GM10847 (cell line): ENCODE results near the gene SLC35D2.
A peak's percentile ranks its signal among the peaks of the same experiment; 100 is the strongest.

ENCODE experiments used
- POLR2A ChIP-seq: IDR thresholded peaks from 2 replicates; pipeline ENCODE4 v1.6.1; 2011; ENCODE audit not compliant: insufficient read length; ENCODE audit errors: extremely low read depth

Gene SLC35D2

DNA sequence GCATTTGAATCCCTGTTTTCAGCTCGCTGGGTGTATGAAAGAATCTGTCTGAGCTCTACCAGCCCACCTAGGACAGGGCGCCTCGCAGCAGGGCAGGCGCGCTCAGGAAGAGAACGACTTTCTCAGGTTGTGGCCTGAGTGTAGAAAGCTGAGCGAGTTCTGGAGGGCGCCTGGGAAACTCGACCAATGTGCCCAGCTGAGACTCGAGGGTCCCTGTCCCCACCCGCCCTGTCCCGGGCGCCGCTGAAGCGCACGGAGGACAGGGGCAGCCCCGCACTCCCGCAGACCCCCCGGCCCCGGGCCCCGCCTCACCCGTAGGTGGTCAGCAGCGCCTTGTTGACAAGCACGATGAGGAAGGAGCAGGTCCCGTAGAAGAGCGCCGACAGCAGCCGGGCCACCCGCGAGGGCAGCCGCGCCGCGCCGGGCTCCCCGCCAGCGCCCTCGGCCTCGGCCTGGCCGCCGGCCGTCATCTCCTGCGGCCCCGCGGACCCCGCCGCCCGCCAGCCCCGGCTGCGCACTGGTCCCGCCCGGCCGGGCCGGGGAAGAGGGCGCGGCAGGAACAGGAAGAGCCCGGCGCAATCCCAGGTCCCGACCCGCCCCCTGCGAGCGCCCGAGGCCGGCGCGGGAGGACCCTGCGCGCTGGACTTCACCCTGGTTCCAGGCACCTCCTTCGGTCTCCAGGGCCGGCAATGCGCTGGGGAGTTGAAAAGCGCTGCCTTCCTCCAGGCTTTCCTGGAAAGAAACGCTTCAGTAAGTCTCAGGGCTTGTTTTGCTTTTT lies at the start of gene SLC35D2:
SLC35D2 (minus strand) TSS at position 547 of the 778 bp plus-strand sequence; CDS start at position 470, 77 bp downstream.
- peak; percentile 13 for TF ChIP-seq POLR2A

DNA sequence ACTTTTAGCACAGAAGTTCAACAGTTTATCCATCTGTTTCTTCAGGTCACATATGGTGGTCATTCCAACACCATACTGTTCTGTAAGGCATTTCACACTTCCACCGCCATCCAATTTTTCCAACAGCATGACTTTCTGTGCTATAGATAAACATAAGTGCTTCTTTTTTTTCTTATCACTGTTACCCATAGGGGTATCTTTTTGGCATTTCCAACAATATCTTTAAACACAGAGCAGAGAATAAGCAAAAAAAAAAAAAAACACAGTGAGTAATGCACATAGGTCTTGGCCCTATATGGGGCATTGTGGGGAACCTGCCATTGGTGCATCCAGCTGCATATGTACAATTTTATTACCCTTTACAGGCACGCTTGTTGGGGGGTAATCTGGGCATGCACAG lies 46.9 kb upstream of the SLC35D2 start:
- TF ChIP-seq POLR2A, result no peak

DNA sequence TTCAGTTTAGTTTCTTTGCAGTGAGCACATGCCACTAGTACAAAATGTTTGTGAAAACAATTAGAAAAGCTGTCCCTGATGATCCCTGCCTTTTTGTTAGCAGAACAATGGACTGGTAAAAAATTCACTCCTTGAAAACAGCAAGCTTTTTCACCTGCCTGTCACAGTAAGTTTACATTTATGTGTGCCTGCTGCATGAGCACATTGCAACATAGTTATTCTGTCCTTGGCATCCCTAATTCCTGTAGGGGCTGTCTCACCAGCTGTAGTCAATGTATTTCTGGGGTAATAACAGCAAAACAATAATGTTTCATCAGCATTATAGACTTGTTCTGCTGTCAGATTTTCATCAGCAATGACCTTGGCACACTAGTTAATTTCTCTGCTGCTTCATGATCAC lies 46.2 kb upstream of the SLC35D2 start:
- TF ChIP-seq POLR2A, result no peak

DNA sequence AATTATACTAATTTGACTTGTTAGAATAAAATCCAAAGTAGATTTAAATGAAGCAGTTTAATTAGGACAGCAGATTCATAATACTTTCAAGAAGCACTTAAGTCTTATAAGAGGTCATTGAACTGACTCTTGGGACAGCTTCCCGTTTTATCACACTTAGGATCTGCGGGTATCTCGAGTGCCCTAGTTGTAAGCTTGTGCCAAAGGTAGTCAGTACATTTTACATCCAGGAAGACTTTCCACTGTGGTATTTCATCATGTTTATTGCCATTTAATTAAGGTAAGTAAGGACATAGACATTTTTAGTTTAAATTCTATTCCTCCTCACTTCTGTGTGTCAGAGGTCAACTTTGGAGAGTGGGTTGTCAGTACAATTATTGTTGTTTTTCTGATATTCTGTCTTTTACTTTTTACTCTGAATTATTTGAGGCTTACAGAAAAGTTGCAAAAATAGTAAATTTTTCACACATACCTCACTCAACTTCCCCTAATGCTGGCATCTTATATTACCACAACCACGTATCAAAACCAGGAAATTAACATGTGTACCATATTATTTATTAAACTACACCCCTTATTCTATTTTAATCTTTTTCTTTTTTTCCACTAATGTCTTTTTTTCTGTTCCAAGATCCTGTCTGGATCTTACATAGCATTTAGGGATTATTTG lies 42.1 kb upstream of the SLC35D2 start:
- no peak for TF ChIP-seq POLR2A

DNA sequence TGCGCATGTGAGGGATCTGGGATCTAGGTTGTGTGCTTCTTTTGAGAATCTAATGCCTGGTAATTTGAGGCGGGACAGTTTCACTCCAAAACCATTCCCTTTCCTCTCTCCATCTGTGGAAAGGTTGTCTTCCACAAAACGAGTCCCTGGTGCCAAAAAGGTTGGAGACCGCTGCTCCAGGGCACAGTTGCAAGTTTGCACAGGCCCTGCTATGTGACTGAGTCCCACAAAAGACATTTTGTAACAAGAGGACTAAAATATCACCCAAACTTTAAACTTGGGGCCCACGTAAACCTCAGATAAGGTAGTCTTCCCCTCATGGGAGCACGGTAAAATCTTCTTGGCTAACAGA lies 40.5 kb upstream of the SLC35D2 start:
- no peak for TF ChIP-seq POLR2A

DNA sequence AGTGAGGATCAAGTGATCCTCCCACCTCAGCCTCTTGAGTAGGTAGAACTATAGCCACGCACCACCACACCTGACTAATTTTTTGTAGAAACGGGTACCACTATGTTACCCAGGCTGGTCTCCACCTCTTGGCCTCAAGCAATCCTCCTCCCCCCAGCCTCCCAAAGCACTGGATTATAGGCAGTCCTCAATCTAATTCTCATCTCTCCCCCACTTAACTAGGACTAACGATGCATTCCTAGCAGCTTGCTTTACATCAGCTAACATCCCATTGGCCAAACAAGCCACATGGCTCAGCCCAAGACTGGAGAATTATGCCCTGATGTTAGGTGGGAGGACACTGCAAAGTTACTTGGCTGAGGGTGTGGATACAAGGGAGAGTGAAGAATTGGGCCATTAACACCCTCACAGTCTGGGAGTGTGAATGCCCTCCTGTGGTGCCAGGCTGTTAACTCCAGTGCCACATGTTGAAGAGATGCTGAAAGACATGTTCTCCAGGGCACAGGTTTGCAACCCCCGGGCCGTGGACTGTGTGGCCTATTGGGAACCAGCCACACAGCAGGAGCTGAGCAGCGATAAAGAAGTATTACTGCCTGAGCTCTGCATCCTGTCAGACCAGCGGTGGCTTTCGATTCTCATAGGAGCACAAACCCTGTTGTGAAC lies 39.9 kb upstream of the SLC35D2 start:
- no peak for TF ChIP-seq POLR2A

DNA sequence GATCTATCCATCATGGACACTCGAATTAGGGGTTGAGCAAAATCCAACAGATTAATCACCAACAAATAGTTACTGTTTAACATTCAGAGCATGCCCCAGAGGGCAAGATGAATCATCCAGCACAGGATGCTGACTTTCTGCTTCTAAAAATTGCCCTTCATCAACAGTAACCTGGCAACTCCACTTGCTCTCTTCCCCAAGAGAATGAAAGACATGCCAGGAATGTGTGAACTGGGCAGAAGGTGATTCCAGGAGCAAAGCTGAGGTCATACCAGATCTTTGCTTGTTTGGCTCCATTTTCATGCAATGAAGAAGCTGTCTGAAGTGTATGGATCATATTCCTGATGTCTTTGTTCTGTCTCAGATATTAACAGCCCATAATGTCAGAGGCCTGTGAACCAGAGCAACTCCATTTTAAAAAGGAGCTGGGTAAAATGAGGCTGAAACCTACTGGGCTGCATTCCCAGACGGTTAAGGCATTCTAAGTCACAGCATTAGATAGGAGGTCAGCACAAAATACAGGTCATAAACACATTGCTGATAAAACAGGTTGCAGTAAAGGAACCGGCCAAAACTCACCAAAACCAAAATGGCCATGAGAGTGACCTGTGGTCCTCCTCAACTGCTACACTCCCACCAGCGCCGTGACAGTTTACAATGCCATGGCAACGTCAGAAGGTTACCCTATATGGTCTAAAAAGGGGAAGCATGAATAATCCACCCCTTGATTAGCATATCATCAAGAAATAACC lies 37.1 kb upstream of the SLC35D2 start:
- no peak for TF ChIP-seq POLR2A

DNA sequence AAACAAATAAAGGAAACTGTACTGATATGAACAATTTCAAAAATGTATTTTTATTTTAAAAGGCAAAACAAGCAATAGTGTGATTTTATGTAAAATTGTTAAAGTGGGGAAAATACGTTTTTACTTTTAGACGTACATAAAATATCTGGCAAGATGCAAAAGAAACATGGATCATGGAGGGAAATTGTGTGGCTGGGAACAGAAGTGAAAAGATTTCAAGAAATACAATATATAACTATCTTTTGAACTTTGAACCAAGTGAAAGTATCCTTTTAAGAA lies 36.1 kb upstream of the SLC35D2 start:
- TF ChIP-seq POLR2A, result no peak

DNA sequence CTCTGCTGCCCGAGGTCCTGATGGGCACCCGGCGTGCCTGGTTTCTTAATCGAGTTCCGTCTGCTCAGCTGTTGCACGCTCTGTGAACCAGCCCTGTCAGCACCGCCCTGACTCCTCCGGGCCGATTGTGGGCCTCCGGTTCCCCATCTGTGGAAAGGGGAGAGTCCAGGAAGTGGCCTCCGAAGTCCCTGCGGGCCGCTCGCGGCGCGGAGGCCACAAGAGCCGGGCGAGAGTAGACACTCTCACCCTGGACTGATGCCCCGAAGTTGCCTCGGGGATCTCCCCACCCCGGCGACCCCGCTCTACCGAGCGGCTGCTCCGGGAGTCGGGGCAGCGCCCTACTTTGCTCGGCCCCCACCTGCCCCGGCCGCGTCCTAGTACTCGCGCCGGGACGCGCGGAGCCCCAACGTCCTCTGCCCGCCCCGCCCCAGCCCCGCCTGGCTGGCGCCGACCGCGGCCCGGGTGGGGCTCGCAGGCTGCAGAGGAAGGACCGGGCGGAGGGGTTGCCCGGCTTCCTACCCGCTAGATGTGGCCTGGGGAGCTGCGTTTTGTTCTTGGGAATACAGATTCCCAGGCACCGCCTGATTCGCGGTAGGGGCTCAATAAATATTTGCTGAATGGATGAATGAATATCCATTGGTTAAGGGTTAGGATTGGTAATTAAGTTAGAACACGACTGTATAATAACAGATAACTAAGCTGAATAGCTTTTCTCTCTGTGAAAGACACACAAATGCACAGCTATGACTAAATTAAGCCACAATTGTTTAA lies 35.6 kb upstream of the SLC35D2 start:
- peak; percentile 56 for TF ChIP-seq POLR2A

DNA sequence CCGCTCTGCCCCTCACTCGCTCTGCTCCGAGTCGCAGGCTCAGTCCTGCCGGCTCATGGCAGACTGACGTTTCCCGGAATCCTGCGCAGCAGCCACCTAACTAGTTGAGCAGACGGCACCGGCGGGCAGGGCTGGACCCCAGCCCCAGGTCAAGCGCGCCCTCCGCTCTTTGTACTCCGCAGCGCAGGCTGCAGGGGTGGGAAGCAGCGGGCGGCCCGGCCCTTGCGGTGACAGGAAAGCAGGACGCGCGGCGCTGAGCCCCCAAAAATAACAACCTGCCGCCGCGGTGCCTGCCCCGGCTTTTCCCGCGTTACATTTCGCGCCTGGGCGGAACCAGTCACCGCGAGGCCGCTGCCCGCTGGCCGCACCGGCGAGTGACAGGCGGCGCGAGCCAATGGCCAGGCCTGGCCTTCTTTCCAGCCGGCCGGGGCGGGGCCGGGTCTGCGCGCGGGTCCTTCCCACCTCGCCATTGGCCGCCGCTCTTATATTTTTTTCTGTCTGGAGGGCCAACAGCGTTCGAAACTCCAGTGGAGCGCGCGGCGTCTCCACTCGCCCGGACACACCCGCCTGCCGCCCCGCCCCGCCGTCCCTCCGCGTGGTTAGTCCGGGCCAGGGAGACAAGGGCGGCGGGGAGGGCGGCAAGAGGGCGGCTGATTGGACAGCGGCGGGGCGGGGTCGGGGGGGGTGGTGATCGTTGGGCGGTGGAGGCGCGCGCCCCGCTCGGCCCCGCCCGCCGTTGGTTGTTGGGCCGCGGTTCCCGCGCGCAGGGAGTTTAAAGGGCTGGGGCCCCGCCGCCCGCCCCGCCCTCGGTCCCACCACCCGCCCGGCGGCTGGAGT lies 34.8 kb upstream of the SLC35D2 start, which contains the start of gene ZNF367:
ZNF367 (minus strand) TSS at position 288 of the 837 bp plus-strand sequence. CDS start 338 bp downstream, outside the sequence.
- TF ChIP-seq POLR2A, result peak; percentile 38

DNA sequence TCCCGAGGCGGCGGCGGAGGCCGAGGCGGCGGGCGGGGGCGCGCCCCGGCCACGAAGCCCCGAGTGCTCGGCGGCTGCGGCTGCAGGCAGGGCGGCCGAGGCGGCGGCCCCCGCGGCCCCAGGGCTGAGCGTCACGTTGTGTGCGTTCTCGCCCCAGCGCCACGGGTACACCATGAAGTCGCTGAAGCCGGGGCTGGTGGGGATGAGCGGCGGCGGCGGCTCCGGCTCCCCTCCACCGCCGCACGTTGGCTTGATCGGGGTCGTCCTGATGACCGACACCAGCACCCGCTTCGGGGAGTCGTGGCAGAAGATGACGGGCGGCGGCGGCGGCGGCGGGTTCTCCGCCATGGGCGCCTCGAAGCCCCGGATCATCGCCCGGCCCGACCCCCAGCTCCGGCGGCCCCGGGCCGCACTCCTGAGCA lies 34.2 kb upstream of the SLC35D2 start:
- TF ChIP-seq POLR2A, result no peak

DNA sequence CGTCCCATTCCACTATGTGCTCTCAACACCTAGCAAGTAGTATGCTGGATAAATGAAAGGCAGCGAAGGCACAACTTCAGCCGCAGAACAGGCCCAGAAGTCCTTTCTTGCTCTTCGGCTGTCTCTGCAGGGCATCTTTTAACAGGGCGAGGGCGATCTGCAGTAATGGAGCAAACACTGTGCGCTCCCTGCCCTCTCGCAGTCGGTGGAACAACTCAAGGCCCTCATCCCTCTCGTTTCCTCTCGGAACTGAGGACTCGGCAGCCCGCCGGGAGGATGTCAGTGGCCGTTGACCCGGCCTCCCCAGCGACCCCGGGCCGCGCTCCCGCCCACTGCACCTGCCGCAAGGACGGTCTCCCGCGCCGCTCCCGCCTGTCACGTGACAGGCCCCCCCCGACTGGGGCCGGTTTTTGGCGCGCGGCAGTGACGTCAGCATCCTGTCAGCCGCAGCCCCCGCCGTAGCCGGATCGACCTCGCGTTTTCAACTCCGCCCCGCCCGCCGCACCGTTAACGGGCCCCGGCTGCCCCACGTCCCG lies 33.6 kb upstream of the SLC35D2 start:
- TF ChIP-seq POLR2A, result peak; percentile 43

DNA sequence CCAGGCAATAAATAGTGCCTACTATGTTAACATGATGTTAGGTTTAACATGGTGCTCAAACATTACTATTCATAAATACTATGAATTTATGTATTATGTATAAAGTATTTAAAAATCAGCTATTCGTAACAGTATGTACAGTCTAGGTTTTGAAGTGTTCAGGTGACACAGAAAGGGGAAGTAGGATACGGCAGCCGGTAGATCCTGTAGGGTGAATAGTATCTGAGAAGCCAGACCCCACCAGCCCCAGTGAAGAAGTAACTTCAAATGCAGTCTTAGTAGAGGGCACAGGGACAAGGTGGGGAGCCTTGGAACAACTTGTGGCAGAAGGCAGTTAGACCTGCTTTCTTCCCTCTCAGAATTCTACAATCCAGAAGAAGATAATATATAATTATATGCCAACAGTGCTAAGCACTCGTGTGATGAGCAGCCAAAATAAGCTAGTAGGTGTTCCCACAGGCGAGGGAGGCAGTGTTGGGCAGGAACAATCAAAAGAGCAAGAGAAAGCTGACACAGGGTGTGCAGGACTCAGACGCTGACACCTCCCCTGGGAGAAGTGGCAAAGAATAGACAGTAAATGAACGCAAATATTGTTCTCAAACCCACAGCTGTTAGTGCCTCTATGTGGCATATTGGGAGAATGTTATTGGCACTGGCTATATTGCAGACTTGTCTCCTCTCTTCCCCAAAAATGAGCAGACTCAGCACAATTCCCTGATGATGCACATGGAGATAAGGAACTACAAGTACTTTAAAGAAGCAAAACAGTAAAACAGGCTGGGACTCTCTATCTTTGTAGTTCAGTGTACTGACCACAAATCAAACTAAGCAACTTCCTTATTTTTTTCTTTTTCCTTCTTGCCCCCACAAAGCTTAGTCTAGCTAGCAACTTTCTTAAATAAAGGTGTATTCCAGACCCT lies 30.1 kb upstream of the SLC35D2 start:
- TF ChIP-seq POLR2A, result no peak
